Measurements from ENCODE around the gene IREB2.

GRCh38 chr15:78502641-78503040, 64.6 kb downstream of the IREB2 start:
- TF ChIP-seq, protein P1, sequence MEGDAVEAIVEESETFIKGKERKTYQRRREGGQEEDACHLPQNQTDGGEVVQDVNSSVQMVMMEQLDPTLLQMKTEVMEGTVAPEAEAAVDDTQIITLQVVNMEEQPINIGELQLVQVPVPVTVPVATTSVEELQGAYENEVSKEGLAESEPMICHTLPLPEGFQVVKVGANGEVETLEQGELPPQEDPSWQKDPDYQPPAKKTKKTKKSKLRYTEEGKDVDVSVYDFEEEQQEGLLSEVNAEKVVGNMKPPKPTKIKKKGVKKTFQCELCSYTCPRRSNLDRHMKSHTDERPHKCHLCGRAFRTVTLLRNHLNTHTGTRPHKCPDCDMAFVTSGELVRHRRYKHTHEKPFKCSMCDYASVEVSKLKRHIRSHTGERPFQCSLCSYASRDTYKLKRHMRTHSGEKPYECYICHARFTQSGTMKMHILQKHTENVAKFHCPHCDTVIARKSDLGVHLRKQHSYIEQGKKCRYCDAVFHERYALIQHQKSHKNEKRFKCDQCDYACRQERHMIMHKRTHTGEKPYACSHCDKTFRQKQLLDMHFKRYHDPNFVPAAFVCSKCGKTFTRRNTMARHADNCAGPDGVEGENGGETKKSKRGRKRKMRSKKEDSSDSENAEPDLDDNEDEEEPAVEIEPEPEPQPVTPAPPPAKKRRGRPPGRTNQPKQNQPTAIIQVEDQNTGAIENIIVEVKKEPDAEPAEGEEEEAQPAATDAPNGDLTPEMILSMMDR (IDR thresholded peaks at IDR 0.05) = no peak
- TF ChIP-seq POLR2A (IDR thresholded peaks at IDR 0.05; ENCODE audit: low read depth) (no peak), EP300 (IDR thresholded peaks at IDR 0.05) (no peak)

All from esophagus muscularis mucosa (tissue), 4 donors.